DOHH2 (cell line): ENCODE data around the gene FBN2.

Experiments
- CTCF ChIP-seq: fragments of 200-600 bp; sonication (generic); IDR thresholded peaks from one replicate; pipeline ENCODE4 v1.5.1; 2014; ENCODE audit warnings: antibody characterized with exemption, mild to moderate bottlenecking, low read depth, low read length; ENCODE audit not compliant: poor library complexity, severe bottlenecking
- EZH2phosphoT487 ChIP-seq: fragments of 200-600 bp; sonication (generic); IDR thresholded peaks from 2 replicates; pipeline ENCODE4 v1.6.1; 2017; ENCODE audit warnings: borderline replicate concordance, mild to moderate bottlenecking, antibody characterized with exemption, low read length, moderate library complexity, mixed read lengths

GRCh38 chr5:128208436-128208835 is 329.6 kb downstream of the FBN2 start:
- no peak for TF ChIP-seq CTCF
- no peak for TF ChIP-seq EZH2phosphoT487
